Measurements from ENCODE around the gene ZNF740. TPM values are rescaled to one million over a fixed set of nuclear protein-coding genes. Genes with fewer than 3 reads are reported as not detected.

Gene ZNF740
- total and polyA plus RNA-seq, 2 of the 8 experiments (the other 6 are each of a cell fraction or from before 2014, with no cell fraction given) = 8.2 to 40.0 TPM

- no peak overlapping the region for H2BK20ac ChIP-seq (ENCODE audit: low read length)
- no peak overlapping the region for H3K23ac ChIP-seq (ENCODE audit: insufficient read length)
- H3K4me2 ChIP-seq (ENCODE audit: insufficient read depth in 1 of 2, low read depth in 2 of 2, low read length in 2 of 2) = peak overlapping the region; percentile 92 to 96
- no peak overlapping the region for H2AFZ ChIP-seq (ENCODE audit: low read length)
- 4% methylated on average over 5 of the region's 9 CpGs; no CpG with 5 or more reads in 1 of the 2 experiments for WGBS, 2 experiments (ENCODE audit: extremely low coverage in 1 of 2, insufficient coverage in 1 of 2, insufficient read length in 1 of 2, insufficient replicate concordance in 2 of 2, low coverage in 1 of 2, low lambda C conversion rate in 2 of 2, missing lambda C conversion rate in 1 of 2)
- ChIA-PET POLR2A (ENCODE audit: partially characterized antibody) (interaction anchor here (0.6 to 12.4 kb wide), 7 partner anchors 9 to 170 kb away, joined by 3 to 151 read pairs (median 3); partner anchors contain the start of genes ESPL1 and PFDN5), CTCF (ENCODE audit: partially characterized antibody) (interaction anchor here (1.5 to 23.5 kb wide), 3 partner anchors 19 to 51 kb away, joined by 4 to 535 read pairs (median 53); partner anchors contain the start of genes ESPL1 and ITGB7)
- peak overlapping the region; percentile 72 to 79 (median 76) for H3K4me3 ChIP-seq (ENCODE audit: extremely low read depth in 1 of 4, insufficient read depth in 2 of 4, low read depth in 3 of 4, low read length in 4 of 4)
- no peaks in the 10 kb centered on the region; a peak in 1 of 8 replicates for H3K36me3 ChIP-seq (ENCODE audit: control insufficient read depth in 2 of 4, insufficient read depth in 4 of 4, low read length in 3 of 4)
- 0 out of 2 replicates have a peak overlapping the region, but pooled peaks have one; percentile 41 for H2BK5ac ChIP-seq (ENCODE audit: low read depth, low read length)
- H4K5ac ChIP-seq (ENCODE audit: insufficient read length, low read depth, low read length) = peak overlapping the region; percentile 10
- H3K23me2 ChIP-seq (ENCODE audit: low read depth, low read length) = peaks cover 11% of the 10 kb centered on the region; the same call in 1 of the 2 replicates
- H3K4ac ChIP-seq (replicated peaks; ENCODE audit: insufficient read length, low read depth, low read length) = no peak overlapping the region
- H2BK15ac ChIP-seq (ENCODE audit: low read length) = peak overlapping the region; percentile 50; the same call in 1 of the 2 replicates
- H2BK12ac ChIP-seq (ENCODE audit: low read depth, low read length) = no peak overlapping the region
- H3K56ac ChIP-seq (replicated peaks; ENCODE audit: insufficient read length, low read depth, low read length) = no peak overlapping the region
- peaks cover 0 to 13% of the 10 kb centered on the region in 2 experiments; a peak in 1 of 4 replicates for H3K79me2 ChIP-seq (ENCODE audit: control insufficient read depth in 1 of 2, insufficient read depth in 2 of 2, low read length in 2 of 2)
- peak overlapping the region; percentile 97; the same call in 1 of the 2 replicates for H3K18ac ChIP-seq (ENCODE audit: extremely low read depth, low read length)
- peaks cover 34 to 66% (median 45%) of the 10 kb centered on the region in 4 experiments for H3K4me1 ChIP-seq (replicated peaks in 1 of 4; ENCODE audit: control insufficient read depth in 3 of 4, insufficient read depth in 4 of 4, low read length in 3 of 4)
- H4K91ac ChIP-seq (replicated peaks; ENCODE audit: insufficient read length, low read length) = peak overlapping the region; percentile 45
- H4K8ac ChIP-seq (ENCODE audit: extremely low read depth, insufficient read depth, low read length) = no peak overlapping the region
- TF ChIP-seq RBBP5 (IDR thresholded peaks at IDR 0.05; ENCODE audit: borderline replicate concordance, low read depth, low read length) (peak; percentile 80; the same call in 1 of the 2 replicates), SIN3A (conservative IDR thresholded peaks at IDR 0.05 in 1 of 2, IDR thresholded peaks at IDR 0.05 in 1 of 2; ENCODE audit: low read depth in 1 of 2, low read length in 2 of 2) (0 out of 4 replicates have a peak, but pooled peaks of 1 of the 2 experiments have one; percentile 1), TAF7 (optimal IDR thresholded peaks at IDR 0.05; ENCODE audit: borderline replicate concordance, low read depth, low read length) (no peak), KDM1A (IDR thresholded peaks at IDR 0.05; ENCODE audit: borderline replicate concordance, low read length) (0 out of 2 replicates have a peak, but pooled peaks have one; percentile 34)
- no peak overlapping the region for H3K14ac ChIP-seq (ENCODE audit: insufficient read length)
- no peaks in the 10 kb centered on the region for H3K9me3 ChIP-seq (ENCODE audit: insufficient read depth in 2 of 2, low read depth in 1 of 2, low read length in 1 of 2)
- H2AK5ac ChIP-seq (ENCODE audit: low read depth, low read length) = no peak overlapping the region
- H3K79me1 ChIP-seq (ENCODE audit: low read depth, low read length) = no peaks in the 10 kb centered on the region
- no peaks in the 10 kb centered on the region for H3K27me3 ChIP-seq (replicated peaks in 1 of 4; ENCODE audit: control insufficient read depth in 3 of 4, extremely low read depth in 1 of 4, insufficient read depth in 3 of 4, low read length in 3 of 4)
- no peak overlapping the region for H2BK120ac ChIP-seq (replicated peaks; ENCODE audit: low read depth, low read length)
- H3K9ac ChIP-seq (replicated peaks in 1 of 4; ENCODE audit: extremely low read depth in 1 of 4, low read depth in 3 of 4, low read length in 3 of 4) = peak overlapping the region in 2 of 4 experiments; percentile 6 to 54; a peak in 3 of 7 replicates
- no peak for FAIRE-seq
- peak in 1 of 2 experiments; percentile 79 for DNase-seq (ENCODE audit: low read depth in 1 of 2, low spot score in 2 of 2)
- no peaks in the 10 kb centered on the region for H4K20me1 ChIP-seq (replicated peaks in 1 of 2; ENCODE audit: control insufficient read depth in 1 of 2, insufficient read depth in 2 of 2, low read length in 2 of 2)
- H3K27ac ChIP-seq (ENCODE audit: low read depth, low read length) = no peak overlapping the region
Observed at GRCh38 chr12:53231671-53231920, 51.1 kb downstream of the ZNF740 start.
